ENCODE data around the gene ZDHHC8.

The ZDHHC8 gene

DNA sequence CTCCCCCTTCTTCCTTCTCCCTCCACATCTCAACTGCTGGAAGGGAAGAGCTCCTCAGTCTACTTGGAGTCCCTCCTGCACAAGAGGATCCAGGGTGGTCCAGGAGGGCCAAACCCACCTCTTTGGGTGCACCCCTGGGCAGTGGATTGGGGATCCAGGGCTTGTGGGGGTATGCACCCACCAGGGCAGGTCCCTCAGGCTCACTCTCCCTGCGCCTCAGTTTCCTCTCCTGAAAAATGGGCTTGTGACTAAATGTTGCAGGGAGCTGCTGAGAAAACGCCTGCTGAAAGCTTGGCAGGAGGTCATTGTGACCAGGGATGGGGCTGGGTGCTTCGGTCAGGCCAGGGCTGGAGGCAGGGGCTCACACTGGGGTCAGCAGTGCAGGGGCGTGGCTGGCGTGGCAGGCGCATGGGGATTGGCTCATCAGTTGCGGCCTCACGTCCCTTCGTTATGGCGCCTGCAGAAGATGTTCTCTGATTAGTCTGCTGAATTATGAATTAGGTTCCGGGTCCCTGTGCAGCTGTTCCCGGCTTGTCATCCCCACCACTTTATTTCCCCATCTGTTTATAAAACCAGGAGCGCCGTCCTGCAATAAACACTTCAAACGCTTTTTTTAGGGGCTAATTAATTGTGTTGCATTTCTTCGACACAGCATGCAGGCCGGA is 44.9 kb downstream of the ZDHHC8 start:
- in situ Hi-C loops (cut with HindIII; ENCODE audit: low sequenced_read_pairs): no loop called here

- in situ Hi-C loops (cut with HindIII; ENCODE audit: low sequenced_read_pairs): no loop called here
These were observed 45.8 kb downstream of the ZDHHC8 start for GRCh38 chr22:20177217-20177911.

- in situ Hi-C loops (cut with HindIII; ENCODE audit: low sequenced_read_pairs): no loop called here
These were observed 46.7 kb downstream of the ZDHHC8 start for GRCh38 chr22:20178075-20178914.

GRCh38 chr22:20178915-20179227 is 47.3 kb downstream of the ZDHHC8 start:
- in situ Hi-C loops (cut with HindIII; ENCODE audit: low sequenced_read_pairs): no loop called here

GRCh38 chr22:20179455-20180244 is 48.0 kb downstream of the ZDHHC8 start:
- in situ Hi-C loops (cut with HindIII; ENCODE audit: low sequenced_read_pairs): no loop called here

DNA sequence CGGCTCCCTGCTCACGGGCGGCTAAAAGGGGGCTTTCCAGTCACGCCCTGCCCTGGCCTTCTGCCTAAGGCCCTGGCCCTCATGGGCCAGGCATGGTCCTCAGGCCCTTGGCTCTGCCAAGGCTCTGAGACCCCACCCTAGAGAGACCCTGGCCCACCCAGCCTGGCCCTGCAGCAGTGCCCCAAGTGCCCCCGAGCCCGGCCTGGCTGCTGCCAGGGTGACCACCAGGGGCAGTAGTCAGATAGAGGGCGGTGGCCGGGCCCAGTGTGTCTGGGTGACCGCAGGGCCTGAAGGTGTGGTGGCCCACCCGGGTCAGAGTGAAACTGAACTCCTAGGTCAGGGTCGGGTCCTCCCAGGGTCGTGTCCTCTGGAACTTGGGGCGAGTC is 48.6 kb downstream of the ZDHHC8 start:
- in situ Hi-C loops (cut with HindIII; ENCODE audit: low sequenced_read_pairs): no loop called here

DNA sequence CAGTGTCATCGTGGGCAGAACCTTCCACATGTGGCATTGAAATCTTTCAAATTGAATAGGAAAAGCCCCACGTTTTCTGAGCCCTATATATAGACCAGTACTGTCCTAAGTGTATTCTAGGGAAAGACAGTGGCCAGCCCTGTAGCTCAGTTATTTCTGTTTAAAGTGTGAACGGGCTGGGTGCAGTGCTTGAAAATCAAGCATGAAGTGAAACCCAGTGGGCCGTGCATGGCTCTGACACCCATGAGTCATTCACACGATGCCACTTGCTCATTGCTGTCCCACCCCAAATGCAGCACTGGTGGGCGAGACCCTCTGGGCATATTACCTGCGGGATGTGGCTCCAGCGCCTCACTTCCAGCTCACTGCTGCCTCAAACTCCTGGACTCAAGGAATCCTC is 49.0 kb downstream of the ZDHHC8 start:
- in situ Hi-C loops (cut with HindIII; ENCODE audit: low sequenced_read_pairs): no loop called here

GRCh38 chr22:20181194-20181883 is 49.7 kb downstream of the ZDHHC8 start:
- in situ Hi-C loops (cut with HindIII; ENCODE audit: low sequenced_read_pairs): no loop called here

- in situ Hi-C loops (cut with HindIII; ENCODE audit: low sequenced_read_pairs): no loop called here
These were observed 50.3 kb downstream of the ZDHHC8 start for GRCh38 chr22:20181884-20182236.

DNA sequence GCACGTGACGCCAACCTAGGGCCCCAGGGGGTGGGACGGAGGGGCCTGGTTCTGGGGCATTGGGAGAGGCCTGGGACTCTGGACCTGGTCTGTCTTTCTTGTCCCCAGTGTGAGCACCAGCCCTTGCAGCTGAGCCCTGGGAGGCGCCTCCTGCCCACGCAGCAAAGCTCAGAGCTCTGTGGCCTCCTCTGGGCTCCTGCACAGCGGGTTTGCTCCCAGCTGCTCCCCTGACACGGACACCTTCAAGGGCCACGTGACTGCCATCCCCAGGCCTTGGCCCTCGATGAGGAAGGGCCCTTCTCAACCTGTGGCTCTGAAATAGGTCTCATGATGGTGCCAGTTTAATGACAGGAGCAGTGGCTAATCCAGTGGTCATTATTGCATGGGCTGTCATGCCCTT is 50.8 kb downstream of the ZDHHC8 start:
- in situ Hi-C loops (cut with HindIII; ENCODE audit: low sequenced_read_pairs): no loop called here

DNA sequence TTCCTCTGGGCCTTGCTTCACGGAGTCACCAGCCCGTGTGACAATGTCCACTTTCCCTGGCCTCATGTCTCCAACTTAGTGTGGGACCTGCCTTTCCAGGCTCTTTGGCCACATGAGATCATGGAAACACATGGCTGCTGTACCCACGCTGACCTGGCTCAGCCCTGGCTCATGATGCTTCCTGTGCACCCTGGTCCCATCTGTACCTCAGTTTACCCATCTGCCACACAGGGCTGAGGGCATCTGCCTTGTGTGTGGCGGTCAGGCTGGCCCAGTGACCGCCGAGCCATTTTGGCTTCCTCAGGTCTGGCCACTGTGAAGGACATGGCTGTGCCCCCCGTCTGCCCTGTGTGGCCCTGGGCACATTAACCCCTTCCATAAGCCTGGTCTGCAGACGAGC is 51.5 kb downstream of the ZDHHC8 start:
- in situ Hi-C loops (cut with HindIII; ENCODE audit: low sequenced_read_pairs): no loop called here

- in situ Hi-C loops (cut with HindIII; ENCODE audit: low sequenced_read_pairs): no loop called here
These were observed 52.2 kb downstream of the ZDHHC8 start for GRCh38 chr22:20183823-20184222.

GRCh38 chr22:20184501-20185165 is 53.0 kb downstream of the ZDHHC8 start:
- in situ Hi-C loops (cut with HindIII; ENCODE audit: low sequenced_read_pairs): no loop called here

GRCh38 chr22:20185750-20186149 is 54.1 kb downstream of the ZDHHC8 start:
- in situ Hi-C loops (cut with HindIII; ENCODE audit: low sequenced_read_pairs): no loop called here

DNA sequence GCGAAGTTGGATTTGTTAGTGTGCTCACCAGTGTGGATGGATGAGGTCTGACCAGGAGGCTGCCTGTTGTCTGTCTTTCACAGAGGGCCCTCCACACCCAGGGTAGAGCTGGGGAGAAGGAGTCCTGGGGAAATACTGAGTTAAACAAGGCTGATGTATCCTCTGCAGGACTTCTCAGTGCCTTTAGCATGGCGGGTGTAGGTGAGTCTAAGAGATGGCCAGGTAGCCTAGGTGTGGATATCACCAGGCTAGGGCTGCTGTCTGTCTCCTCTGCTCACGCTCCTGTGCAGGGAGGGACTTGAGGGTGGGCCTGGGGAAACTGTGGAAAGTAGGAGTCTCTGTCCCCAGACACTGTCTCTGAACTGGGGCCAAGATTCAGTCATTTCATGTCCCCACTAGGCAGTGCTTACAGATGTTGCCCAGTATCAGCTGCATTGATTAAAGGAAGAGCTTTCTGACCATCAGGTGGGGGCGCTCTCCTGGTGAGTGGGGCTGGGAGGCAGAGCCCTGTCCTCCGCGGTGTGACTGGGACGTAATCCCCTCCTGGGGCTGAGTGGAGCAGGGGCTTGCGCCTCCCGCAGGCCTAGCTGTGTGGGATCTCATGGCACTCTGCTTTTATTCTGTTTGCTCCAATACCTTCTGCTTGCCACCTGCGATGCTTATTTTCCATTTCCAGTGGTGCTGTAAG is 54.7 kb downstream of the ZDHHC8 start:
- in situ Hi-C loops (cut with HindIII; ENCODE audit: low sequenced_read_pairs): no loop called here

GRCh38 chr22:20186871-20187546 is 55.4 kb downstream of the ZDHHC8 start:
- in situ Hi-C loops (cut with HindIII; ENCODE audit: low sequenced_read_pairs): no loop called here

GRCh38 chr22:20187777-20188566 is 56.4 kb downstream of the ZDHHC8 start:
- in situ Hi-C loops (cut with HindIII; ENCODE audit: low sequenced_read_pairs): no loop called here

GRCh38 chr22:20188567-20188877 is 56.9 kb downstream of the ZDHHC8 start:
- in situ Hi-C loops (cut with HindIII; ENCODE audit: low sequenced_read_pairs): no loop called here
